UCSD-AML1 (cell line): ENCODE results near the gene MRGPRF.

ENCODE experiments used
- DNase-seq: peaks from one replicate; lab custom pipeline; 2025; ENCODE audit not compliant: unreplicated experiment; lab: John Stamatoyannopoulos, UW

The MRGPRF gene

DNA sequence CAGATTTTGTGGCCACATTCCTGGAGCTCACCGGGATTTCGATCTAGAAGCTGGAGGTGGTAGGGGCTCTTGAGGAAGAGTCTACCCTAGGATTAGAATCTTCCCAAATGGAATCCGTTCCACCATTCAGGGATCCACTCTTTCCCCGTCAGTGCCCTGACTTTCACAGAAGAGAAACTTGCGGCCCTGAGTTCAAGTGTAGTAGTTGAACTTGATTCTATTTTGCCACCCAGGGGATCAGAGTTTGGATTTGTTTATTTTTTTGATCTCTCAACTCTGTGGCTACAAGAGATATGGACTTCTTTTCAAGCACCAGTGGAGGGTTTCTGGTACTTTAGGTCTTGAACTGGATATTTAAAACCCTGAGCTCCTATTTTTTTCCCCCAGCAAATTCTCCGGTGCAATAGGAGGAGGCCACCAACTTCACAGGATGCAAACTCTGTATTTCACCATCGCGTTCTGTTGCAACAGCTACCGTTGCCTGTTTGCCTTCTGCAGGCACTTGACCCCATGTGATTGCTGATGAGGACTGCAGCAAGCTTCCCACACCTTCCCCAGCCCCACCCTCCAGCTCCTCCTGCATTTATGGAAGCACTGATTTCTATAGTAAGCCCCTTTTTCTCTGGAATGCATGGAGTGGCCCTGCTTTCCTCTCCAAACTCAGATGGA, 14.8 kb upstream of the MRGPRF start:
- no peak for DNase-seq

DNA sequence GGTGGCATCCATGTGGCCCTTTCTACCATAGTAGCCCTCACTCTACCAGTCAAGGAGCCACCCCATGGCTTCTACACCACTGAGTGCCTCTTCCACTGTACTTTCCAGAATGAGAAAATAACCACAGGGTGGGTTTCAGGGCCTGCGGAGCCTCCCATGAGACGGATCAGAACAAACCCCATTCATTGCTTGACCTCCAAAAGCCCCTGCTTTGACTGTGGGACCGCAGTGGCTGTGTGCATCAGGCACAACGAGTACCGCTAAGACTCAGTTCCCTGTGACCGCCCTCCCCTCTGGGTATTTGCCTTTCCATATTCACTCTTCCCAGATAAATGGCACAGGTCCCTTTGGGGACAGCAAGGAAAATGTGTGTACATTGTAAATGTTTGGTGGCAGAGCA, 11.5 kb upstream of the MRGPRF start:
- DNase-seq, result no peak

DNA sequence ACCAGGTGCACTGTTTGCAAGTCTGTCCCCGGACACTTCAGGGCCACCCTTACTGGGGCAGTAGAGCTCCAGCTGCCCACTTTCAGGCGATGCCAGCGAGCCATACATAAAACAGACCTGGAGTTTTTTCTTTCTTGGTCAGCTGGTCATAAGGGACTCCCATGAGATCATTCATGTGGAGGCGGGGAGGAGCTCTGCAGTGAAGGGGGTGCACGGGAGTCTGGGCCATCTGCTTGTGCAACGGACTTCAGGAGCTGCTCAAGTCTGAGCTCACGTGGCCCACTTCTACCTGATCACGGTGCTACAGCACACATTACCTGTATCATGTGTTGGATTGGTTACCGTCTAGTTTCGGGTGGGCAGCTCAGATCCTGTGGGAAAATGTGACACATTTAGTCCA, 9.2 kb upstream of the MRGPRF start:
- no peak for DNase-seq

DNA sequence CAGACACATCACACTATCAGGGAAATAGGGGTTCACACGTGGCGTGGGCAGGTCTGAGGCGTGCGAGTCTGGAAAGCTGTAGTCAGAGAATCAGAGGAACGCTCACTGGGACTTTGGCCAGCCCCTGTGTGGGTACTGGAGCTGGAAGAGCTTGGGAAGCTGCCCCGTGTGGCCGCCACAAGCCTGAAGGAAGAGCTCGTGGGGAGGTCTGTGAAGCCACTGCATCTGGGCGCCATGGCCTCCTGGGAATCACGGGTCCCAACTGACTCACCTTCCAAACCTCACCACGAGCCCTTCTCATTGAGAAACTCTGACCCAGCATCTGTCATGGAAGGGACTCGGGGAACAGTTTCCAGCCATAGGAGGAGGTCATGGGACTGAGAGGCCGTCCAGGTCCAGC, 5.9 kb upstream of the MRGPRF start:
- no peak for DNase-seq

DNA sequence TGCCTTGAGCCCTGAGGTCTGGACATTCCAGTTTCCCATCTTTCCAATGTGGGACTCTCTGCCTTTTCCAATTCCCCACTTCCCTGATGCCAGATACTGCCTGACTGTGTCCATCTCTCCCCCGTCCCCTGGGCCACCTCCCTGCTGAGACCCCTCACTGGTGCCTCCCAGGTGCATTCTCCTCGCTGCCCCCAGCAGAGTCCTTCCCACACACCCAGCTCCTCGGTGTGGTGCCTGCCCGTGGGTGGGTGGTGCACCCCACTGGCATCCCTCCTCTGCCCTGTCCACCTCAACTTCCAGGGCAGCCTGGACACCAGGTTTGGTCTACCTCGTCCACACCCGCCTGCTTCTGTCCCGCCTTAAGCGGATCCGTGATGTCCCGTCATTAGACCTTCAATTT, 4.9 kb upstream of the MRGPRF start:
- no peak for DNase-seq

DNA sequence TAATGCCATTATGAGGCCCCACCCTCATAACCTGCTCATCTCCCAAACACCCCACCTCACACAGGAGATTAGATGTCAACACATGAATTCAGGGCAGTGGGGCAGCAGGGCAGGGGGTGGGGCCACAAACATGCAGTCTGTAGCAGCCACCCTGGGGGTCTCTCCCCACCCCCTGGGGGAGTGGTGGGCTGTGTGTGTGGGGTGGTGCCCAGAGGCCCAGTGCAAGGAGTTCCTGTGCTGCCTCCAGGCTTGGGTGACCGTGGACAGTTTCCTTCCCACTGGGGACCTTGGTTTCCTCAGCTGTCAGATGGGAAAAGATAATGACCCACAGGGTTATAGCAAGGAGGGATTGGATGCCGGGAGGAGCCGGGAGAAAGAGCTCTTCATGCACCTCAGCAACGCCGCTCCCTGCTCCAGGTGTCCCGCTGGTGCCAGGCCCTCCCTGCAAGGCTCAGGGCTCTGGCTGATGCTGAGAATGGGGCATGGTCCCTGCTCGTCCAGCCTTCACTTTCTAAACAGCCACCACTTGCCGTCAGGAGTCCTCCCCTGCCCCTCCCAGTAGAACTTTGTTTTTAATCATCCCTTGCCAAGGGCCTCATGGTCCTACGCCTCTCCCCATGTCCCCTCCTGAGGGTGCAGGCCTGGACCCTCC, 2.0 kb upstream of the MRGPRF start:
- DNase-seq, result no peak

DNA sequence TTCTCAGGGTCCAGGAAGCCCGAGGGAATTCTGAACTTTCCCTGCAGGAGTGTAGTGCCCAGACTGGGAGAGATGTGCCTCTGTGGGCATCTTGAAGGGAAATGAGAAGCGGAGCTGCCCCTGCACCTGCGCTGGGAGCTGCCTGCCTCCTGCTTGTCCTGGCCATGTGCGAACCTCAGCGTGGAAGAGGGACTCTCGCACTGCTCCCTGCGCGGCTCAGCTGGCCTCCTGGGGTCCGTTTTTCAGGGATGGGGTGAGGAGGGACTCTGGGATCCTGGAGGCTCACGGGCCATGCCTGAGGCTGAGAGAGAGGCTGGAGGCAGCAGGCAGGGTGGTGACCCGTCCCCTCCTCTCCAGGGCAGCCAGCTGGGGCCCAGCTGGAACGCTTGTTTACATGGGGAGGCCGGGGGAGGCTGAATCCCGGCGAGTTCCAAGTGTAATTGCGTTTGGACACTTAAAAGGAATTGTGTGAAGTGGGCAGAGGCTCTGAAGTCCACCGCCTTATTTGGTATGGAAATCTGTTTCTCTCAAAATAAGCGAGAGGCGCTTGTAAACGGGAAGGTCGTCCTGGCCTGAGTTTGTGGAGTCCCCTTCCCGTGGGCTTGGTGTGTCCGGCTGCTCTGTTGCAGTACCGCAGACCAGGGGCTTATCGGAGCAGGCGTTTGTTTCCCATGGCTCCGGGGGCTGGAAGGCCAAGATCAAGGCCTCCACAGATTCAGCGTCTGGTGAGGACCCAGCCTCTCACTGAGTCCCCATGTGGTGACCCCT, 1.2 kb upstream of the MRGPRF start:
- no peak for DNase-seq

DNA sequence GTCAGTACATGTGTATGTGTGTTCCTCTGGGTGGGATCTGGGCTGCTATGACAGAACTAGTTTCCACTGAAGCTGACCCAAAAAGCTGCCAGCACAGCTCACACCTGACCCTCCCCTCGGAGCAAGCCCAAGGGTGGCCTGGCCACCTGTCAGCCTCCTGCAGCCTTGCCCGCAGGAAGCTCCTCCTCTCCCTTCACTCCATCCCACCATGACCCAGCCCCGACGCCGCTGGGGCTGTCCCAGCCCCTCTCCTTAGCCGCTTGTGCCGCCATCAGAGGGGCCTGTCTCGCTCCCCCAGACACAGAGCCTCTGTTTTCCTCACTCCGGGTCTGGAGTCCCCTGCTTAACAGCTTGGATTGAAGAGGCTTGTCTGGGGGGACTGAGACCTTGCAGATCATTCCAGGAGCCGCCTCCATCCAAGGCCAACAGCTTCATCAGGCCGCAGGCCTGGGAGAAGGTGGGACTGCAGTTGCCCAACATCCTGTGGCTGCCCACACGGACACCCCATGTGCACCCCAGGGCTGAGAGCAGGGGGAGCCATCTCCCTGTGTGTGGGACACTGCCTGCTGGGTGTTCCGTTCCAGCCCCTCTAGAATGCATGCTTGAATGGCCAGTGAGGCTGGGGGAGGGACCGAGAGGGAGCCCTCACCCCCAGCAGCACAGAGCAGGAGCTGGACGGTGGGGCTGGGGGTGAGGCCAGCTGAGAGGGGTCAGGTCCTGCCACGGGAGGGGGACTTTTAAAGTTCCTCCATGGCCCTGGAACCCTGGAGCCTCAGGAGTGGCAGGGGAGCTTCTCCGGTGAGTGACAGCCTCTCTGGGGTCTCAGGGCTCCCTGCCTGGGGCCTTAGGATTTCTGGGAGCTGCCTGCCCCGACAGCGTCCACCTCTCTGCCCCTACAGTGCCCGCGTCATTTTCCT, 696 bp downstream of the MRGPRF start:
- no peak for DNase-seq

DNA sequence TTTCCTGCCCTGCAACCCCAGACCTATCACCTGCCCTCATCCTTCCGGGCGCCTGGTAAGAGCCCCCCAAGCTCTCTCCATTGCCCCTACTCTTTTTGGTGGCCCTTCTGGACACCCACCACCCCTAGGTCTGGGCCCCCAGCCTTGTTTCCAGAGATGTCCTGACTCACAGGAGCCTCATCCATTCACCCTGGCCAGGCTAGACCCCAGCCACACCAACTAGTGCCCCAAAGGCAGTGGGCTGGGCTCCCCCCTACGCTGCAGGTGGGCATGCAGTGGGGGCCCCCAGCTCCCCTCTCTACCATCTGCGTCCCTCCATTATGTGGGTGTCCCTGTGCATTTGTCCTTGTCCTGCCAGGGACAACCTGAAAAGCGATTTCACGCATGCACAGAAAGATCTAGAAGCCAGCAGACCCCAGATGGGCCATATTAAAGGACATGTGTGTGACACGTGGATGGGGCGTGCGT, 1.4 kb downstream of the MRGPRF start:
- no peak for DNase-seq

DNA sequence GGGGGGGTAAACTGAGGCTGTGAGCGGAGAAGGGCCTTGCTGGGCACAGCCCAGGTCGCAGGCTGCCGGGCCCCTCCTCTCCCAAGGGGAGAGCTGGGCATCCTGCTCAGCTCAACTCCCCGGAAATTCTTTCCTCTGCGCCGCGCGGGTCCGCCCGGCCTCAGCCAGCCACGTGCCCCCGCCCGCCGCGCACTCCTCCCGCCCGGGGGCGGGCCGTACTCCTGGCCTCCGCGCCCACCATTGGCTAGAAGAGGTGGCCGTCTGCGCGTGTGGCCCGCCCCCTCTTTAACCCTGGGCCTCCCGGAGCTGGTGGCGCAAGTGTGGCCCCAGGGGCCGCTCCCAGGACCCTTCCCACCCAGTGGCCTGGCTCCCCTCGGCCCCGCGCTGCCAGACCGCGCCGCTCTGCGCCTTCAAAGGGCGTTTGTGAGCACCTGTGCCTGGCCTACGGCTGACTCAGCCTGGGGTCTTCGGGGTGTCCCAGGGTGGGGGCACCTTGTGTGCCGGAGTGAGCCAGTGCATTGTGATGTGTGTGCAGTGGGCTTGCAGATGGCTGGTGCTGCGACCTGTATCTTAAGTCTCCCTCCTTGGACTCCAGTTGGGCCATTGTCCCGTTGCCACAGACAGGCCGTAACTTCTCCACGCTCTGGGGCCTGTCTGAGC, 2.0 kb downstream of the MRGPRF start:
- DNase-seq, result no peak

DNA sequence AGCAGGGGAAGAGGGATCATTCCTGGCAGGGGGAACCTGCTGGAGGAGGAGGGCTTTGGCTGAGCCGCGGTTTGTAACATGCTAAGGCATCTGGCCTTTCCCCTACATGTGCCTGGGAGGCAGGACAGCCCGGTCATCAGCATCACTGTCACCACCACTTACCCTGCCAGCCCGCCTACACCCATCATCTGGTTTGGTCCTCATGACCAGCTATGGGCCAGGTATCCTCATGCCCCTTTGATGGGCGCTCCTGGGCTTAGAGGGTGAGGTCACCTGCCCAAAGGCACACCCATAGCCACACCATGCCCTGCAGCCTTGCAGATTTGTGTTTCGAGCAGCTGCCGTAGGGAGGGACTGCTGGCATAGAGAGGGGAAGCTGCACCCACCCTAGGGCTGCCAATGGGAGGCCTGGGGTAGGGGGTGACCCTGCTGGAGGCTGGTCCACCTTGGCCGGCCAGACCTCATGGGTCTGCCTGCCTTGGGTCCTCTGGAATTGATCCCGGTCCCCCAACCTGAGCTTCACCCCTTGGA, 2.6 kb downstream of the MRGPRF start:
- DNase-seq, result no peak

DNA sequence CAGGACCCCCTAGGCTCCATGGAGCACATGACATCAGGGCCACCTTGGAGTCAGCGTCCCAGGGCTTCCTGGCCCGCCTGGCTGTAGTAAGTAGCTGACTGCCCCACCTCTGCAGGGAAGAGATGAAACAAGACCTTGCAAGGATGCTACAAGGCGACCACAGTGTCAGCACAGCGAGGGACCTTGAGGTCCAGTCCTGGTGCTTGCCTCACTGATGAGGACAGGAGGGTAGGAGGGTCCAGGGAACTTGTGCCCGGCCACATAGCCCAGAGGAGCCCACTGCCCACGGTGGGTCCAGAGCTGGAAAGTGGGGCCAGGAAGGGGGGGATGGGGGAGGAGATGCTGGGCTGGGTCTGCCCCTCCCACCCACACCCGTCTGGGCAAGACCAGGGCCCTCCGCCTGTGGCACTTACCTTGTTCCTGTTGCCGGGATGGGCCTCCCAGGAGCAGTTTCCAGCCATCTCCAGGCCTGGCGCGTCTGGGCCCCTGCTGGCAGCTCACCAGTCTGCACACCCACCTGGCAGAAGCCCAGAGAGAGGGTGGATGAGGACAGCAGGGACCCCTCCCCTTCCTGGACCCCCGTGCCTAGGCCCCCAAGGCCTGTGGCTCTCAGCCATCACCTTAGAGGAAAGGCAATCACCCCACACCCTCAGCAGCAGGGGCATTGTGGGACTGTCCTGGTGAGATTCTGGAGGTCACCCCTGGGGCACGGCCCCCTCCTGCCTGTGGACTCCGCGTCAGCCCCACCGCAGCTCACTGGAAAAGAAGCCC, 3.4 kb downstream of the MRGPRF start:
- no peak for DNase-seq

DNA sequence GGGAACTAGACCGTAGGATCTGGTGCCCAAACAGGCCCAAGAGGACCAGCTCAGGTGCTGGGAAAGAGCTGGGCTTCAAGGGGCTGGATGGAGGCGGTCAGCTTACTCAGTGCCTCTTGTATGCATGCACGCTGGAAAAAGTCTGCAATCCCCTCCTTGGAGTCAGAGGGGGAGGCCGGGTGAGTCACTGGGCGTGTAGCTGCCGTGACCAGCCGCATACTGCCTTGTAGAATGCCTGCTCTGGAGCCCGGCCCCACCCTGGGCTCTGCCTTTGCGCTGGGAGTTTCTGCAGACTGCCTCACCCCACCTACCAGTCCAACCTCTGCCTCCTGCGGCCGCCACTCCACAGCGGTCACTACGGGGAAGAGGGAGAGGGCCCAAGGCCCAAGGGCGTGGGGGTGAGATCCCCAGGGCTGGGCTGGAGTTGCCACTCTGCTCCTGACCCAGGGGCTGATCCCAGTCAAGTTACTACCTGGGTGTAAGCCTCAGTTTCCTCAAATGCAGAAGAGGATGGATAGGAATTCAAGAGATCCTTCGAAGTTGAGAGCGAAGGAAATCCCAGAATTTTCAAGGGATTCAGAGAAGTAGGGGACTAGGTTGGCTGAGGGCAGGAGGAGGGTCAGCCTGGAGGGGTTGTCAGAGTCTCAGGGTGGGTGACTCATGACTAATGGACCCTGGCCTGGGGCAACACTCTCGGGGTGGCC, 4.2 kb downstream of the MRGPRF start:
- no peak for DNase-seq

DNA sequence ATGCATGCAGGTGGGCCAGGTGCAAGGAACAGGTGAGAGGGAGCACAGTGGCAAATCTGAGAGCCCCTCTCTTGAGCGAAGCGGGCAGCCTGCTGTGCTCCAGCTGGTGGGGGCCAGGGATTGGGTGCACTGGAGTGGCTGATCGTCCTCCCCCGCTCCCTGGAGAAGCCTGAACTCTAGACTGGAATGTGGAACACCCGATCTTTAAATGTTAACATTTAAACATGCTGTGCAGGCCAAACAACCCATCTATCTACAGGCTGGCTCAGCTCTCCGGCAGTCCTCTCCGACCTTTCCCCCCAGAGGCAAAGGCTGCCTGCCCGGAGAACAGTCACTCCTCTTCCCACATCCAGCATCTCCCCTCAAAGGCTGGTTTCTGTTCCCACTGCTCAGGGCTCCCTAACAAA, 5.1 kb downstream of the MRGPRF start:
- no peak for DNase-seq

DNA sequence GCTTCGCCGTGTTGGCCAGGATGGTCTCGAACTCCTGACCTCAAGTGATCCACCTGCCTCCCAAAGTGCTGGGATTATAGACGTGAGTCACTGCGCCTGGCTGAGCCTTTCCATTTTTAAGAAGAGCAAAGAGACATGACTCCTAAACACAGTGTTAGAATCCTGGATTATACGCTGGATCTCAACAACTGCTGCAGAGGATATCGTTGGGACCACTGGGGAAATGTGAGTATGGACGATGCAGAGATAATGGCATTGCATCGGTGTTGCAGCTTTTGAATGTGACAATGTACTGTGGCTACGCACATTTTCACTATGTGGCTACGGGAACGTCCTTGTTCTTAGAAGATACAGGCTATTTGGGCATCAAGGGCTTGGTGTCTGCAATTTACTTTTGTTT, 6.2 kb downstream of the MRGPRF start:
- DNase-seq, result no peak

DNA sequence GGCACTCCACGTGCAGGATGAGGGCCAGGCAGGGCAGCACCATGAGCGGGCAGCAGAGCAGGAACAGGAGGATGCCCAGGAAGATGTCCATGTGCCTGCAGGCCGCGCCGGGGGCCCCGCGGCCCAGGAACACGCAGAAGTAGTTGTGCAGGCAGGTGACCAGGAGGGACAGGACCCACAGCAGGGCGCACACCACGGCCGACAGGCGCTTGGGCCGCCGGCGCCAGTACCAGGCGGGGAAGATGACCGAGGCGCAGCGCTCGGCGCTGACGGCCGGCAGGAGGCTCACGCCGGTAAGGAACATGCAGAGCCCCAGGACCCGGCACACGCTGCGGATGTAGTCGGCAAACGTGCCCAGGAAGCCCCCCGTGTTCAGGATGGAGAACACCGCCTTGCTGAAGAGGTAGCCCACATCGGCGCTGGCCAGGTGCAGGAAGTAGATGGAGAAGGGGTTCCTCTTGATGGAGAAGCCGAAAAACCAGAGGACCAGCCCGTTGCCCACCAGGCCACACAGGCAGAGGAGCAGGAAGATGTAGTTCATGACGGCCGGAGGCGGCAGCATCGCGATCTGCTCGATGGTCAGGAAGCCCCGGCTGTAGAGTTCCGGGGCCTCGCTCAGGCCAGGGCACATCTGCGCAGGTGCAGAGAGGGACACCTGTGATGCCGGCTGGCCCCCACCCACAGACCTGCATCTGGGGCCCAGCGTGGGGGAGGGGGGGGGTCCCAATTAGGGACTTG, 7.2 kb downstream of the MRGPRF start:
- no peak for DNase-seq

DNA sequence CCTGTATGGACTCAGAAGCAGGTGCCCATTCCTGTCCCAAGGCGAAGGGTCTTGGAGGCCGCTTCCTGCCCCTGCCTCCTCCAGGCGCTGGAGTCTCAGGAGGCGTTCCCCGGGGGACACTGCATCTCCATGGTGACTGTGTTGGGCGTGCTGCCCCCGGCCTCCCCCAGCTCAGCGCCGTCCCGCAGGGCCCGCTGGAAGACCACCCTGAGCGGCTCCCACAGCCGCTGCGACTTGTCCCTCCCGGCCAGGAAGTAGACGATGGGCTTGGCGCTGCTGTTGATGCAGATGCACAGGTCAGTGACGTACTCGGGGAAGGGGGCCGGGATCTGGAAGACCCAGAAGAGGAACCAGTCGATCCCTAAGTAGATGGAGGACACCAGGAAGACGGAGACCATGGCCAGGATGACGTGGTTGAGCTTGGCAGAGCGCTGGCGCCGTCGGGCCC, 7.8 kb downstream of the MRGPRF start:
- DNase-seq, result no peak
